ENCODE data around the gene CA5A. TPM values are rescaled to one million over a fixed set of nuclear protein-coding genes. Genes with fewer than 3 reads are reported as not detected.
"Not testable (repeated sequence)": the region's sequence is repeated elsewhere in the genome, so short reads cannot be mapped to it uniquely, and the experiment has no call there.

CA5A gene
- total and polyA plus RNA-seq, 4 donors: 0.63 TPM; not detected in 3

GRCh38 chr16:87897521-87898505, 38.5 kb downstream of the CA5A start:
- Histone ChIP-seq H3K36me3 (ENCODE audit: control insufficient read depth in 1 of 2, insufficient read depth in 2 of 2, low read length in 1 of 2) (no peaks in the 10 kb centered on the region), H3K4me1 (ENCODE audit: control insufficient read depth in 1 of 2, insufficient read depth in 2 of 2, low read length in 2 of 2) (no peaks in the 10 kb centered on the region), H3K27me3 (ENCODE audit: control insufficient read depth in 1 of 2, insufficient read depth in 2 of 2, low read length in 1 of 2) (no peaks in the 10 kb centered on the region), H3K27ac (ENCODE audit: low read depth in 1 of 2, low read length in 2 of 2) (peak overlapping the region in 1 of 2 donors; percentile 35), H3K4me3 (ENCODE audit: low read length in 2 of 2) (no peak overlapping the region), H3K9me3 (ENCODE audit: control insufficient read depth, low read length) (no peaks in the 10 kb centered on the region)
- no peak for DNase-seq
- ATAC-seq (ENCODE audit: low FRiP score): peak; percentile 53
- intact Hi-C loops (cut with DNase I): no loop called here
- 30 to 34% methylated on average over 20 of the region's 20 CpGs for WGBS, 2 donors

DNA sequence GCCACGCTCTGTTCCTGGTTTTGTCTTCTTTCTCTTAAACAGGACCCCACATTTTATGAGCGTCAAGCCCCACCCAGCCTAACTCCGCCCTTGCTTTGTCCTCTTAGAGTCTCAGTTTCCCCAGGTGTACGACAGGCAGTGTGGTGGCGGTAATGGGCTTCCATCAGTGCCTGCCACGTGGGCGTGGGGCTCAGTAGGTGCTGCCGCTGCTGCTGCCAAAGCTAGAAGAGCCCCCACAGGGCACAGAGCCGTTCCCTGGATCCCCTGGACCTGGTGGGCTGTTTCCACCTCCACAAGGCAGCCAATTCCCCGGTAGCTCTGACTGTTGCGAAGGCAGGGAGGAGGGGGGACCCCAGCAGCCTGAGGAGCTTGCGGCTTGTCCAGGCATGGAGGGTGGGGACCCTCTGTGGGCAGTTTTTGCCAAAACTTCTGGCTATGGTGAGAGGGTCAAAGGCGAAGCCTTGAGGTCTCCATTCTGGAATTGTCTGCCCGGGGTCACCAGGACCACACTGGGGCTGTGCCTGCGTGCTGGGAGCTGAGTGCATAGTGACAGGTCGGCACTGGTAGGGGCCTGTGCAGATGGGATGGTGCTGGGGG, 39.3 kb downstream of the CA5A start:
- WGBS, 2 donors: 88 to 91% methylated on average over 15 to 16 of the region's 16 CpGs
- ATAC-seq (ENCODE audit: low FRiP score); H3K27ac ChIP-seq (ENCODE audit: low read depth in 1 of 2, low read length in 2 of 2); H3K4me3 ChIP-seq (ENCODE audit: low read length in 2 of 2); intact Hi-C loops (cut with DNase I); H3K4me1 ChIP-seq (ENCODE audit: control insufficient read depth in 1 of 2, insufficient read depth in 2 of 2, low read length in 2 of 2); H3K9me3 ChIP-seq (ENCODE audit: control insufficient read depth, low read length); DNase-seq; H3K27me3 ChIP-seq (ENCODE audit: control insufficient read depth in 1 of 2, insufficient read depth in 2 of 2, low read length in 1 of 2); H3K36me3 ChIP-seq (ENCODE audit: control insufficient read depth in 1 of 2, insufficient read depth in 2 of 2, low read length in 1 of 2): not testable (repeated sequence)

- H3K27me3 ChIP-seq (ENCODE audit: control insufficient read depth in 1 of 2, insufficient read depth in 2 of 2, low read length in 1 of 2); DNase-seq; ATAC-seq (ENCODE audit: low FRiP score); intact Hi-C loops (cut with DNase I); H3K4me3 ChIP-seq (ENCODE audit: low read length in 2 of 2); H3K4me1 ChIP-seq (ENCODE audit: control insufficient read depth in 1 of 2, insufficient read depth in 2 of 2, low read length in 2 of 2); H3K27ac ChIP-seq (ENCODE audit: low read depth in 1 of 2, low read length in 2 of 2); H3K9me3 ChIP-seq (ENCODE audit: control insufficient read depth, low read length); H3K36me3 ChIP-seq (ENCODE audit: control insufficient read depth in 1 of 2, insufficient read depth in 2 of 2, low read length in 1 of 2): not testable (repeated sequence)
- WGBS, 2 donors: 87 to 92% methylated on average over 17 of the region's 17 CpGs
Observed at GRCh38 chr16:87896176-87896890, 40.0 kb downstream of the CA5A start.

DNA sequence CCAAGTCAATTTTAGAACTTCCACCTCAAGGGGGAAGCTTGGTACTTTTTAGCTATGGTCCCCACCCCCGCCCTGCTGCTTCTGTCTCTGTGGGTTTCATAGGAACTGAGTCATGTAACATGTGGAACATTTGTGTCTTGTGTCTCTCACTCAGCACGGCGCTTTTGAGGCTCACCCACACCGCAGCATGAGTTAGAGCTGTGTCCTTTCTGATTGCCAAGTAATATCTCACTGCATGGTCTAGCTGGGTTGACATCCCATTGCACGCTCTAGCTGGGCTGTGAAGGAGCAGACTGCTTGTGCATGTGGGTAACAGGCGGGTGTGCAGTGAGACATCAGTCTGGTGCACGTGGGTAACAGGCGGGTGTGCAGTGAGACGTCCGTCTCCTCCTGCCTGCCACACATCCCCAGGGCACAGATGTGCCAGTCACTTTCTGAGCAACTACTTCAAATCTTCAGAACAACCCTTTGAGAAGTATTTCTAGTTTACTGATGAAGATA, 40.6 kb downstream of the CA5A start:
- ATAC-seq (ENCODE audit: low FRiP score): no peak
- peak in 1 of 2 donors; percentile 59 for DNase-seq
- H3K36me3 ChIP-seq (ENCODE audit: control insufficient read depth in 1 of 2, insufficient read depth in 2 of 2, low read length in 1 of 2): no peaks in the 10 kb centered on the region

GRCh38 chr16:87894005-87894404, 42.3 kb downstream of the CA5A start:
- H3K36me3 ChIP-seq (ENCODE audit: control insufficient read depth in 1 of 2, insufficient read depth in 2 of 2, low read length in 1 of 2); H3K9me3 ChIP-seq (ENCODE audit: control insufficient read depth, low read length); H3K4me1 ChIP-seq (ENCODE audit: control insufficient read depth in 1 of 2, insufficient read depth in 2 of 2, low read length in 2 of 2); H3K27me3 ChIP-seq (ENCODE audit: control insufficient read depth in 1 of 2, insufficient read depth in 2 of 2, low read length in 1 of 2); intact Hi-C loops (cut with DNase I); H3K4me3 ChIP-seq (ENCODE audit: low read length in 2 of 2); H3K27ac ChIP-seq (ENCODE audit: low read depth in 1 of 2, low read length in 2 of 2): not testable (repeated sequence)
- 5% methylated on average over 4 of the region's 4 CpGs for WGBS, 2 donors
- DNase-seq (peak in 1 of 2 donors; percentile 85), ATAC-seq (ENCODE audit: low FRiP score) (peak; percentile 68)

More for the DNA sequence above, 40.6 kb downstream of the CA5A start:
- Histone ChIP-seq H3K27ac (ENCODE audit: low read depth in 1 of 2, low read length in 2 of 2) (no peak overlapping the region), H3K27me3 (ENCODE audit: control insufficient read depth in 1 of 2, insufficient read depth in 2 of 2, low read length in 1 of 2) (no peaks in the 10 kb centered on the region), H3K4me3 (ENCODE audit: low read length in 2 of 2) (no peak overlapping the region), H3K9me3 (ENCODE audit: control insufficient read depth, low read length) (no peaks in the 10 kb centered on the region), H3K4me1 (ENCODE audit: control insufficient read depth in 1 of 2, insufficient read depth in 2 of 2, low read length in 2 of 2) (no peaks in the 10 kb centered on the region)
- 80 to 81% methylated on average over 10 of the region's 10 CpGs for WGBS, 2 donors
- intact Hi-C loops (cut with DNase I): no loop called here

GRCh38 chr16:87891764-87892163, 44.6 kb downstream of the CA5A start:
- Histone ChIP-seq H3K4me3 (ENCODE audit: low read length in 2 of 2) (no peak overlapping the region), H3K4me1 (ENCODE audit: control insufficient read depth in 1 of 2, insufficient read depth in 2 of 2, low read length in 2 of 2) (no peaks in the 10 kb centered on the region), H3K27me3 (ENCODE audit: control insufficient read depth in 1 of 2, insufficient read depth in 2 of 2, low read length in 1 of 2) (no peaks in the 10 kb centered on the region), H3K36me3 (ENCODE audit: control insufficient read depth in 1 of 2, insufficient read depth in 2 of 2, low read length in 1 of 2) (no peaks in the 10 kb centered on the region), H3K9me3 (ENCODE audit: control insufficient read depth, low read length) (no peaks in the 10 kb centered on the region), H3K27ac (ENCODE audit: low read depth in 1 of 2, low read length in 2 of 2) (no peak overlapping the region)
- DNase-seq (no peak), ATAC-seq (ENCODE audit: low FRiP score) (no peak)
- intact Hi-C loops (cut with DNase I): no loop called here
- WGBS, 2 donors: 89 to 95% methylated on average over 21 of the region's 21 CpGs

DNA sequence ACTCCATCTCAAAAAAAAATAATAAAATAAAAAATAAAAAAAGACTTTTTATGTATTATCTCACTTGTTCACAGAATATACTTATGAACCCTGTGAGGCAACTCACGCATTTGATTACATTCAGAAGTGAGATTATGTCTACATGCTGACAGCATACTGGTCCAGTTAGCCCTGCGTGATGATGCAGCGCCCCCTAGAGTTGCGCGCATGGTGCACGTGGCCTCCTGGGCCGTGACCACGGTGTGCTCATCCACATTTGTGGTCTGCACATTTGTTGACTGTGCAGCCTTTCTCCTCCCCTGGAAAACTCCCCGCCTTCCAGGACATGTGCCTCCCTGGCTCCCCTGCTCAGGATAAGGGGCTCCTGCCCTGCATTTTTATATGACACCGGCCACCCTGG, 46.6 kb downstream of the CA5A start:
- H3K9me3 ChIP-seq (ENCODE audit: control insufficient read depth, low read length); H3K4me1 ChIP-seq (ENCODE audit: control insufficient read depth in 1 of 2, insufficient read depth in 2 of 2, low read length in 2 of 2); intact Hi-C loops (cut with DNase I); H3K4me3 ChIP-seq (ENCODE audit: low read length in 2 of 2); ATAC-seq (ENCODE audit: low FRiP score); H3K27me3 ChIP-seq (ENCODE audit: control insufficient read depth in 1 of 2, insufficient read depth in 2 of 2, low read length in 1 of 2); DNase-seq; H3K27ac ChIP-seq (ENCODE audit: low read depth in 1 of 2, low read length in 2 of 2); H3K36me3 ChIP-seq (ENCODE audit: control insufficient read depth in 1 of 2, insufficient read depth in 2 of 2, low read length in 1 of 2): not testable (repeated sequence)
- 89% methylated on average over 10 of the region's 10 CpGs for WGBS, 2 donors

DNA sequence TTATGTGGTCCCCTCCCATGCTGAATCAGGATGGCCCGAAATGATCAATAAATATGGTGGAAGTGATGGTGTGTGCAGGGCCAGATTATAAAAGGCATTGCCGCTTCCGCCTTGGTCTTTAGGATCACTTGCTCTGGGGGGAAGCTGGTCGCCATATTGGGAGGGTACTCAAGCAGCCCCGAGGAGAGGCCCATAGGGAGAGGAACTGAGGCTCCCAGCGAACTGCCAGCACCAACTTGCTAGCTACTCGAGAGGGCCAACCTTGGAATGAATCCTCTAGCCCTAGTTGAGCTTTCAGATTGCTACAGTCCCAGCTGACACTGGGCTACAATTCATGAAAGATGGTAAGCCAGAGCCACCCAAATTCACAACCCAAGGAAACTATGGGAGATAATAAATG, 48.0 kb downstream of the CA5A start:
- H3K27me3 ChIP-seq (ENCODE audit: control insufficient read depth in 1 of 2, insufficient read depth in 2 of 2, low read length in 1 of 2); H3K27ac ChIP-seq (ENCODE audit: low read depth in 1 of 2, low read length in 2 of 2); DNase-seq; intact Hi-C loops (cut with DNase I); H3K4me3 ChIP-seq (ENCODE audit: low read length in 2 of 2); H3K9me3 ChIP-seq (ENCODE audit: control insufficient read depth, low read length); H3K4me1 ChIP-seq (ENCODE audit: control insufficient read depth in 1 of 2, insufficient read depth in 2 of 2, low read length in 2 of 2); H3K36me3 ChIP-seq (ENCODE audit: control insufficient read depth in 1 of 2, insufficient read depth in 2 of 2, low read length in 1 of 2); ATAC-seq (ENCODE audit: low FRiP score): not testable (repeated sequence)
- WGBS, 2 donors: 89 to 92% methylated on average over 7 of the region's 7 CpGs
